HepG2 (cell line): ENCODE measurements around the gene PIGV. TPM values are rescaled to one million over a fixed set of nuclear protein-coding genes. Genes with fewer than 3 reads are reported as not detected.
A peak's percentile ranks its signal among the peaks of the same experiment; 100 is the strongest.

ENCODE experiments used
- CHD4 ChIP-seq: fragments of 200-600 bp; sonication (generic); IDR thresholded peaks from 2 replicates; pipeline ENCODE4 v1.7.0; 2017; ENCODE audit warnings: mild to moderate bottlenecking, low read length, borderline replicate concordance
- SP1 ChIP-seq, 2 experiments: fragments of 450-650 bp in 1 of 2; sonication (generic) in 1 of 2; formaldehyde crosslinking in 1 of 2; IDR thresholded peaks; 2 replicates each; pipeline versions ENCODE4 v1.4.0 to v1.6.1; 2016 to 2020; ENCODE audit warnings: missing genetic modification reagents in 1 of 2
- THAP11 ChIP-seq: IDR thresholded peaks from 2 replicates; pipeline ENCODE4 v1.6.1; 2016; ENCODE audit warnings: missing biosample characterization, missing genetic modification reagents
- ZNF24 ChIP-seq: fragments of 450-650 bp; IDR thresholded peaks from 2 replicates; pipeline ENCODE4 v1.6.1; 2017; ENCODE audit warnings: antibody characterized with exemption, mild to moderate bottlenecking
- ZNF367 ChIP-seq: sonication (generic); formaldehyde crosslinking; IDR thresholded peaks from 2 replicates; pipeline ENCODE4 v1.4.0; 2020; ENCODE audit warnings: missing genetic modification reagents, borderline replicate concordance
- ZNF724P ChIP-seq: sonication (generic); formaldehyde crosslinking; IDR thresholded peaks from 2 replicates; pipeline ENCODE4 v1.8.0; 2022; ENCODE audit warnings: missing genetic modification reagents, borderline replicate concordance
- ZNF816 ChIP-seq: sonication (generic); formaldehyde crosslinking; IDR thresholded peaks from 2 replicates; pipeline ENCODE4 v1.8.0; 2022; ENCODE audit warnings: missing genetic modification reagents, mild to moderate bottlenecking, borderline replicate concordance
- polyA plus RNA-seq, 8 experiments: library from polyadenylated mRNA; depleted of rRNA in 3 of 8; stranded (reverse) in 7 of 8; unstranded in 1 of 8; fragments of >200 nt; fragmentation: Illumina TruSeq in 4 of 8; extraction: Trizol in 4 of 8; gene quantifications; 2 replicates each; pipeline versions ENCODE4 v1.2.1 to v1.2.3, GENCODE V29; 2011 to 2016; ENCODE audit warnings: low read depth in 4 of 8, missing spikeins in 1 of 8, mixed read lengths in 1 of 8; ENCODE audit not compliant: insufficient read depth in 1 of 8
- total RNA-seq, 5 experiments: library from RNA; depleted of rRNA; stranded (reverse); fragments of >200 nt; fragmentation: Illumina TruSeq; extraction: Trizol; gene quantifications; 2 replicates each; pipeline ENCODE4 v1.2.3, GENCODE V29; 2016; ENCODE audit warnings: low read depth in 1 of 5
- TF ChIP-seq, protein P1 (sequence below): sonication (generic); formaldehyde crosslinking; IDR thresholded peaks from 2 replicates; pipeline ENCODE4 v1.9.0; 2021; ENCODE audit warnings: mild to moderate bottlenecking, missing genetic modification reagents
- TF ChIP-seq, protein P2 (sequence below): sonication (generic); formaldehyde crosslinking; IDR thresholded peaks from 2 replicates; pipeline ENCODE4 v1.4.0; 2020; ENCODE audit warnings: missing genetic modification reagents
- TF ChIP-seq, protein P3 (sequence below): sonication (generic); formaldehyde crosslinking; IDR thresholded peaks from 2 replicates; pipeline ENCODE4 v1.4.0; 2020; ENCODE audit warnings: missing genetic modification reagents
- TF ChIP-seq, protein P4 (sequence below): sonication (generic); formaldehyde crosslinking; IDR thresholded peaks from 2 replicates; pipeline ENCODE4 v1.4.0; 2020; ENCODE audit warnings: missing genetic modification reagents, borderline replicate concordance

The PIGV gene
- total and polyA plus RNA-seq, 2 of the 13 experiments (the other 11 are each of a cell fraction or from before 2014, with no cell fraction given): 13.5 to 22.7 TPM

DNA sequence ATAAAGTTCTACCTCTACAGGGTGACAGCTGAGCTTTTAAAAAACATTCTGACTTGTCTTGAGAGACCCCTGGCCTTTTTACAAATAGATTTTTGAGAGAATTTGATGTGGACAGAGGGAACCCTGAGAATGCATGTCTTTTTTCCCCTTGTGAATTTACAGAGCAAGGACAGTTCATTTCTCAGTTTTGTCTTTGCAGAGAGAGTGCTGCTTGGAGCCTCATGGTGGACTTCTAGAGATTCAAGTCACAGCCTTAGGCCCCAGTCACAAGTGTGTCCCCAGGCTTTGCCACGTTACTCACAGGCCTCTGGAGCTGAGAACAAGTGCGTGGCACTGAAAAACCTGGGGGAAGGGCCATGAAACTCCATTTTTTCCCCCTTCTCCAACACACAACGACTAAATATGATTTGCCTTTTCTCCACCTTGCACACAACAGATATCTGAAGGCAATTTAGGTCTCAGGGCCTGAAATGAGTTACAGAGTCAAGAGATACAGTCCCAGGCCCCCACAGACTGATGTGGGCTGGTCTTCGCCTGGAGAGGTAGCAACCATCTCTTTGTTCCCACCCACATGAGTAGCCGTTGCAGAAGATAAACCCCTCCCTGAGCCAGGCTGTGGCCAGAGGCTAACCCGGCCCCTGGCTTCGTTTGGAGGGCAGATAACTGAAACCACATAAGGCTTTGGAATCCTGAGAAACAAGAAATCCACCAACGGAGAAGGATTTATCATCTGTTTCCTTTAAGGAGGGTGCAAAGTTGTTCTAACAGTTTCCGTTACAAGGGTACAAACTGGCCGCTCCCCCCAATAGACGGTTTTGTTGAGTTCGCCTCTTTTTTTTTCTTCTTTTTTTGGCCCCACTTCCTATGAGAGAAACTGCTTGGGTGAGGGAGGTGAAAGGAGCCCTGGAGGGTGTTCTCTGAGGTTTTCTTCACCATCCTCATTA, 1.0 kb upstream of the PIGV start (continued):
- TF ChIP-seq, protein P1, sequence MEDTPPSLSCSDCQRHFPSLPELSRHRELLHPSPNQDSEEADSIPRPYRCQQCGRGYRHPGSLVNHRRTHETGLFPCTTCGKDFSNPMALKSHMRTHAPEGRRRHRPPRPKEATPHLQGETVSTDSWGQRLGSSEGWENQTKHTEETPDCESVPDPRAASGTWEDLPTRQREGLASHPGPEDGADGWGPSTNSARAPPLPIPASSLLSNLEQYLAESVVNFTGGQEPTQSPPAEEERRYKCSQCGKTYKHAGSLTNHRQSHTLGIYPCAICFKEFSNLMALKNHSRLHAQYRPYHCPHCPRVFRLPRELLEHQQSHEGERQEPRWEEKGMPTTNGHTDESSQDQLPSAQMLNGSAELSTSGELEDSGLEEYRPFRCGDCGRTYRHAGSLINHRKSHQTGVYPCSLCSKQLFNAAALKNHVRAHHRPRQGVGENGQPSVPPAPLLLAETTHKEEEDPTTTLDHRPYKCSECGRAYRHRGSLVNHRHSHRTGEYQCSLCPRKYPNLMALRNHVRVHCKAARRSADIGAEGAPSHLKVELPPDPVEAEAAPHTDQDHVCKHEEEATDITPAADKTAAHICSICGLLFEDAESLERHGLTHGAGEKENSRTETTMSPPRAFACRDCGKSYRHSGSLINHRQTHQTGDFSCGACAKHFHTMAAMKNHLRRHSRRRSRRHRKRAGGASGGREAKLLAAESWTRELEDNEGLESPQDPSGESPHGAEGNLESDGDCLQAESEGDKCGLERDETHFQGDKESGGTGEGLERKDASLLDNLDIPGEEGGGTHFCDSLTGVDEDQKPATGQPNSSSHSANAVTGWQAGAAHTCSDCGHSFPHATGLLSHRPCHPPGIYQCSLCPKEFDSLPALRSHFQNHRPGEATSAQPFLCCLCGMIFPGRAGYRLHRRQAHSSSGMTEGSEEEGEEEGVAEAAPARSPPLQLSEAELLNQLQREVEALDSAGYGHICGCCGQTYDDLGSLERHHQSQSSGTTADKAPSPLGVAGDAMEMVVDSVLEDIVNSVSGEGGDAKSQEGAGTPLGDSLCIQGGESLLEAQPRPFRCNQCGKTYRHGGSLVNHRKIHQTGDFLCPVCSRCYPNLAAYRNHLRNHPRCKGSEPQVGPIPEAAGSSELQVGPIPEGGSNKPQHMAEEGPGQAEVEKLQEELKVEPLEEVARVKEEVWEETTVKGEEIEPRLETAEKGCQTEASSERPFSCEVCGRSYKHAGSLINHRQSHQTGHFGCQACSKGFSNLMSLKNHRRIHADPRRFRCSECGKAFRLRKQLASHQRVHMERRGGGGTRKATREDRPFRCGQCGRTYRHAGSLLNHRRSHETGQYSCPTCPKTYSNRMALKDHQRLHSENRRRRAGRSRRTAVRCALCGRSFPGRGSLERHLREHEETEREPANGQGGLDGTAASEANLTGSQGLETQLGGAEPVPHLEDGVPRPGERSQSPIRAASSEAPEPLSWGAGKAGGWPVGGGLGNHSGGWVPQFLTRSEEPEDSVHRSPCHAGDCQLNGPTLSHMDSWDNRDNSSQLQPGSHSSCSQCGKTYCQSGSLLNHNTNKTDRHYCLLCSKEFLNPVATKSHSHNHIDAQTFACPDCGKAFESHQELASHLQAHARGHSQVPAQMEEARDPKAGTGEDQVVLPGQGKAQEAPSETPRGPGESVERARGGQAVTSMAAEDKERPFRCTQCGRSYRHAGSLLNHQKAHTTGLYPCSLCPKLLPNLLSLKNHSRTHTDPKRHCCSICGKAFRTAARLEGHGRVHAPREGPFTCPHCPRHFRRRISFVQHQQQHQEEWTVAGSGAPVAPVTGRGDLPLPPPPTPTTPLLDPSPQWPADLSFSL (CRISPR knock-in tag): peak; percentile 16; the same call in 1 of the 2 replicates
- TF ChIP-seq, protein P2, sequence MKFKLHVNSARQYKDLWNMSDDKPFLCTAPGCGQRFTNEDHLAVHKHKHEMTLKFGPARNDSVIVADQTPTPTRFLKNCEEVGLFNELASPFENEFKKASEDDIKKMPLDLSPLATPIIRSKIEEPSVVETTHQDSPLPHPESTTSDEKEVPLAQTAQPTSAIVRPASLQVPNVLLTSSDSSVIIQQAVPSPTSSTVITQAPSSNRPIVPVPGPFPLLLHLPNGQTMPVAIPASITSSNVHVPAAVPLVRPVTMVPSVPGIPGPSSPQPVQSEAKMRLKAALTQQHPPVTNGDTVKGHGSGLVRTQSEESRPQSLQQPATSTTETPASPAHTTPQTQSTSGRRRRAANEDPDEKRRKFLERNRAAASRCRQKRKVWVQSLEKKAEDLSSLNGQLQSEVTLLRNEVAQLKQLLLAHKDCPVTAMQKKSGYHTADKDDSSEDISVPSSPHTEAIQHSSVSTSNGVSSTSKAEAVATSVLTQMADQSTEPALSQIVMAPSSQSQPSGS (CRISPR knock-in tag): peak; percentile 39; the same call in 1 of the 2 replicates
- no peak for TF ChIP-seq CHD4
- no peak for TF ChIP-seq ZNF816
- TF ChIP-seq, protein P3, sequence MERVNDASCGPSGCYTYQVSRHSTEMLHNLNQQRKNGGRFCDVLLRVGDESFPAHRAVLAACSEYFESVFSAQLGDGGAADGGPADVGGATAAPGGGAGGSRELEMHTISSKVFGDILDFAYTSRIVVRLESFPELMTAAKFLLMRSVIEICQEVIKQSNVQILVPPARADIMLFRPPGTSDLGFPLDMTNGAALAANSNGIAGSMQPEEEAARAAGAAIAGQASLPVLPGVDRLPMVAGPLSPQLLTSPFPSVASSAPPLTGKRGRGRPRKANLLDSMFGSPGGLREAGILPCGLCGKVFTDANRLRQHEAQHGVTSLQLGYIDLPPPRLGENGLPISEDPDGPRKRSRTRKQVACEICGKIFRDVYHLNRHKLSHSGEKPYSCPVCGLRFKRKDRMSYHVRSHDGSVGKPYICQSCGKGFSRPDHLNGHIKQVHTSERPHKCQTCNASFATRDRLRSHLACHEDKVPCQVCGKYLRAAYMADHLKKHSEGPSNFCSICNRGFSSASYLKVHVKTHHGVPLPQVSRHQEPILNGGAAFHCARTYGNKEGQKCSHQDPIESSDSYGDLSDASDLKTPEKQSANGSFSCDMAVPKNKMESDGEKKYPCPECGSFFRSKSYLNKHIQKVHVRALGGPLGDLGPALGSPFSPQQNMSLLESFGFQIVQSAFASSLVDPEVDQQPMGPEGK (CRISPR knock-in tag): peak; percentile 63
- TF ChIP-seq ZNF24: no peak
- TF ChIP-seq THAP11 (CRISPR knock-in tag): 0 out of 2 replicates have a peak, but pooled peaks have one; percentile 11
- TF ChIP-seq, protein P4, sequence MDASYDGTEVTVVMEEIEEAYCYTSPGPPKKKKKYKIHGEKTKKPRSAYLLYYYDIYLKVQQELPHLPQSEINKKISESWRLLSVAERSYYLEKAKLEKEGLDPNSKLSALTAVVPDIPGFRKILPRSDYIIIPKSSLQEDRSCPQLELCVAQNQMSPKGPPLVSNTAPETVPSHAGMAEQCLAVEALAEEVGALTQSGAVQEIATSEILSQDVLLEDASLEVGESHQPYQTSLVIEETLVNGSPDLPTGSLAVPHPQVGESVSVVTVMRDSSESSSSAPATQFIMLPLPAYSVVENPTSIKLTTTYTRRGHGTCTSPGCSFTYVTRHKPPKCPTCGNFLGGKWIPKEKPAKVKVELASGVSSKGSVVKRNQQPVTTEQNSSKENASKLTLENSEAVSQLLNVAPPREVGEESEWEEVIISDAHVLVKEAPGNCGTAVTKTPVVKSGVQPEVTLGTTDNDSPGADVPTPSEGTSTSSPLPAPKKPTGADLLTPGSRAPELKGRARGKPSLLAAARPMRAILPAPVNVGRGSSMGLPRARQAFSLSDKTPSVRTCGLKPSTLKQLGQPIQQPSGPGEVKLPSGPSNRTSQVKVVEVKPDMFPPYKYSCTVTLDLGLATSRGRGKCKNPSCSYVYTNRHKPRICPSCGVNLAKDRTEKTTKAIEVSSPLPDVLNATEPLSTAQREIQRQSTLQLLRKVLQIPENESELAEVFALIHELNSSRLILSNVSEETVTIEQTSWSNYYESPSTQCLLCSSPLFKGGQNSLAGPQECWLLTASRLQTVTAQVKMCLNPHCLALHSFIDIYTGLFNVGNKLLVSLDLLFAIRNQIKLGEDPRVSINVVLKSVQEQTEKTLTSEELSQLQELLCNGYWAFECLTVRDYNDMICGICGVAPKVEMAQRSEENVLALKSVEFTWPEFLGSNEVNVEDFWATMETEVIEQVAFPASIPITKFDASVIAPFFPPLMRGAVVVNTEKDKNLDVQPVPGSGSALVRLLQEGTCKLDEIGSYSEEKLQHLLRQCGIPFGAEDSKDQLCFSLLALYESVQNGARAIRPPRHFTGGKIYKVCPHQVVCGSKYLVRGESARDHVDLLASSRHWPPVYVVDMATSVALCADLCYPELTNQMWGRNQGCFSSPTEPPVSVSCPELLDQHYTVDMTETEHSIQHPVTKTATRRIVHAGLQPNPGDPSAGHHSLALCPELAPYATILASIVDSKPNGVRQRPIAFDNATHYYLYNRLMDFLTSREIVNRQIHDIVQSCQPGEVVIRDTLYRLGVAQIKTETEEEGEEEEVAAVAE (CRISPR knock-in tag): peak; percentile 50; the same call in 1 of the 2 replicates
- no peak for TF ChIP-seq SP1 (IDR thresholded peaks at IDR 0.05)
- peak; percentile 33; the same call in 1 of the 2 replicates for TF ChIP-seq SP1 (CRISPR knock-in tag; IDR thresholded peaks at IDR 0.05)
- TF ChIP-seq ZNF367 (CRISPR knock-in tag): no peak
- no peak for TF ChIP-seq ZNF724P (CRISPR knock-in tag)
